HepG2 (cell line): ENCODE data around the gene JMJD8. TPM values are rescaled to one million over a fixed set of nuclear protein-coding genes. Genes with fewer than 3 reads are reported as not detected.
A peak's percentile ranks its signal among the peaks of the same experiment; 100 is the strongest.

Experiments
- ATF4 ChIP-seq, 2 experiments: fragments of 450-650 bp in 1 of 2; sonication (generic) in 1 of 2; formaldehyde crosslinking; IDR thresholded peaks; 2 replicates each; pipeline versions ENCODE4 v1.5.0 to v1.8.0; 2020 to 2022; ENCODE audit warnings: mild to moderate bottlenecking in 1 of 2, missing genetic modification reagents in 1 of 2
- GABPA ChIP-seq, 2 experiments: IDR thresholded peaks; 2 replicates each; pipeline ENCODE4 v1.6.1; 2011 to 2016; ENCODE audit warnings: low read depth in 2 of 2, low read length in 1 of 2, missing biosample characterization in 1 of 2, missing genetic modification characterization in 1 of 2
- GABPB1 ChIP-seq: IDR thresholded peaks from 2 replicates; pipeline ENCODE4 v1.6.1; 2016; ENCODE audit warnings: mild to moderate bottlenecking, missing genetic modification reagents, moderate library complexity, missing compliant biosample characterization
- GTF2F1 ChIP-seq: fragments of 150-350 bp; IDR thresholded peaks from 2 replicates; pipeline ENCODE4 v1.6.1; 2014; ENCODE audit warnings: low read length
- HOXA5 ChIP-seq: sonication (generic); formaldehyde crosslinking; IDR thresholded peaks from 2 replicates; pipeline ENCODE4 v1.4.0; 2020; ENCODE audit warnings: missing genetic modification reagents
- KAT8 ChIP-seq: IDR thresholded peaks from 2 replicates; pipeline ENCODE4 v1.6.1; 2016; ENCODE audit warnings: missing genetic modification reagents, missing compliant biosample characterization
- MNT ChIP-seq: fragments of 450-650 bp; IDR thresholded peaks from 2 replicates; pipeline ENCODE4 v1.6.1; 2016
- REL ChIP-seq: sonication (generic); formaldehyde crosslinking; conservative IDR thresholded peaks from 2 replicates; pipeline ENCODE4 v1.8.0; 2022; ENCODE audit warnings: mild to moderate bottlenecking, missing genetic modification reagents, moderate library complexity
- SP140L ChIP-seq: sonication (generic); formaldehyde crosslinking; IDR thresholded peaks from 2 replicates; pipeline ENCODE4 v1.4.0; 2020; ENCODE audit warnings: missing genetic modification reagents, borderline replicate concordance
- THAP8 ChIP-seq: sonication (generic); formaldehyde crosslinking; IDR thresholded peaks from 2 replicates; pipeline ENCODE4 v1.5.1; 2020; ENCODE audit warnings: missing genetic modification reagents, mild to moderate bottlenecking, borderline replicate concordance
- ZBTB39 ChIP-seq: sonication (generic); formaldehyde crosslinking; IDR thresholded peaks from 2 replicates; pipeline ENCODE4 v1.5.0; 2020; ENCODE audit warnings: missing genetic modification reagents
- ZNF326 ChIP-seq: sonication (generic); formaldehyde crosslinking; IDR thresholded peaks from 2 replicates; pipeline ENCODE4 v1.4.0; 2020; ENCODE audit warnings: missing genetic modification reagents, borderline replicate concordance
- ZNF451 ChIP-seq: sonication (generic); formaldehyde crosslinking; IDR thresholded peaks from 2 replicates; pipeline ENCODE4 v1.5.0; 2020; ENCODE audit warnings: mild to moderate bottlenecking, missing genetic modification reagents
- ZNF652 ChIP-seq: IDR thresholded peaks from 2 replicates; pipeline ENCODE4 v1.6.1; 2016; ENCODE audit warnings: low read depth, borderline replicate concordance
- ZNF709 ChIP-seq: sonication (generic); formaldehyde crosslinking; IDR thresholded peaks from 2 replicates; pipeline ENCODE4 v1.5.0; 2020; ENCODE audit warnings: mild to moderate bottlenecking, missing genetic modification reagents
- ZNF790 ChIP-seq: sonication (generic); formaldehyde crosslinking; IDR thresholded peaks from 2 replicates; pipeline ENCODE4 v1.8.0; 2022; ENCODE audit warnings: missing genetic modification reagents, mild to moderate bottlenecking, borderline replicate concordance
- ZNF850 ChIP-seq: sonication (generic); formaldehyde crosslinking; conservative IDR thresholded peaks from 2 replicates; pipeline ENCODE4 v1.9.0; 2021; ENCODE audit warnings: mild to moderate bottlenecking, missing genetic modification reagents
- ZNF879 ChIP-seq: sonication (generic); formaldehyde crosslinking; IDR thresholded peaks from 2 replicates; pipeline ENCODE4 v1.8.1; 2023; ENCODE audit warnings: missing genetic modification reagents
- ZSCAN5A ChIP-seq: sonication (generic); formaldehyde crosslinking; IDR thresholded peaks from 2 replicates; pipeline ENCODE4 v1.8.0; 2022; ENCODE audit warnings: mild to moderate bottlenecking, missing genetic modification reagents, borderline replicate concordance
- polyA plus RNA-seq, 8 experiments: library from polyadenylated mRNA; depleted of rRNA in 3 of 8; stranded (reverse) in 7 of 8; unstranded in 1 of 8; fragments of >200 nt; fragmentation: Illumina TruSeq in 4 of 8; extraction: Trizol in 4 of 8; gene quantifications; 2 replicates each; pipeline versions ENCODE4 v1.2.1 to v1.2.3, GENCODE V29; 2011 to 2016; ENCODE audit warnings: low read depth in 4 of 8, missing spikeins in 1 of 8, mixed read lengths in 1 of 8; ENCODE audit not compliant: insufficient read depth in 1 of 8
- total RNA-seq, 5 experiments: library from RNA; depleted of rRNA; stranded (reverse); fragments of >200 nt; fragmentation: Illumina TruSeq; extraction: Trizol; gene quantifications; 2 replicates each; pipeline ENCODE4 v1.2.3, GENCODE V29; 2016; ENCODE audit warnings: low read depth in 1 of 5

Gene JMJD8
- total and polyA plus RNA-seq, 2 of the 13 experiments (the other 11 are each of a cell fraction or from before 2014, with no cell fraction given), result 2.6 to 11.8 TPM

GRCh38 chr16:642189-643049, 41.7 kb downstream of the JMJD8 start (continued):
- TF ChIP-seq MNT, result no peak
- TF ChIP-seq GTF2F1, result no peak
- TF ChIP-seq KAT8, result no peak; the same call in 1 of the 2 replicates
- no peak for TF ChIP-seq THAP8 (CRISPR knock-in tag)
- TF ChIP-seq GABPB1 (CRISPR knock-in tag), result peak; percentile 77
- TF ChIP-seq ZNF850 (CRISPR knock-in tag), result no peak
- 0 out of 2 replicates have a peak, but pooled peaks have one; percentile 14 for TF ChIP-seq ZNF709 (CRISPR knock-in tag)
- TF ChIP-seq ZNF451 (CRISPR knock-in tag), result no peak
- peak; percentile 26; the same call in 1 of the 2 replicates for TF ChIP-seq ZNF790 (CRISPR knock-in tag)
- TF ChIP-seq SP140L, result no peak
- no peak for TF ChIP-seq ZNF326 (CRISPR knock-in tag)
- TF ChIP-seq REL (CRISPR knock-in tag), result no peak
- no peak for TF ChIP-seq HOXA5
- TF ChIP-seq ZSCAN5A, result peak; percentile 70; the same call in 1 of the 2 replicates
- 0 out of 2 replicates have a peak, but pooled peaks have one; percentile 26 for TF ChIP-seq GABPA (IDR thresholded peaks at IDR 0.05; ENCODE audit: low read depth, low read length)
- peak; percentile 41; the same call in 1 of the 2 replicates for TF ChIP-seq GABPA (CRISPR knock-in tag; IDR thresholded peaks at IDR 0.05; ENCODE audit: low read depth)
- no peak for TF ChIP-seq ATF4 (CRISPR knock-in tag; IDR thresholded peaks at IDR 0.05)
- TF ChIP-seq ZBTB39 (CRISPR knock-in tag), result no peak
- no peak for TF ChIP-seq ZNF879
- no peak for TF ChIP-seq ZNF652
